ENCODE measurements around the gene MYOD1. TPM values are rescaled to one million over a fixed set of nuclear protein-coding genes. Genes with fewer than 3 reads are reported as not detected.

Gene MYOD1
- total RNA-seq, 2 experiments from 2014 or later = not detected

DNA sequence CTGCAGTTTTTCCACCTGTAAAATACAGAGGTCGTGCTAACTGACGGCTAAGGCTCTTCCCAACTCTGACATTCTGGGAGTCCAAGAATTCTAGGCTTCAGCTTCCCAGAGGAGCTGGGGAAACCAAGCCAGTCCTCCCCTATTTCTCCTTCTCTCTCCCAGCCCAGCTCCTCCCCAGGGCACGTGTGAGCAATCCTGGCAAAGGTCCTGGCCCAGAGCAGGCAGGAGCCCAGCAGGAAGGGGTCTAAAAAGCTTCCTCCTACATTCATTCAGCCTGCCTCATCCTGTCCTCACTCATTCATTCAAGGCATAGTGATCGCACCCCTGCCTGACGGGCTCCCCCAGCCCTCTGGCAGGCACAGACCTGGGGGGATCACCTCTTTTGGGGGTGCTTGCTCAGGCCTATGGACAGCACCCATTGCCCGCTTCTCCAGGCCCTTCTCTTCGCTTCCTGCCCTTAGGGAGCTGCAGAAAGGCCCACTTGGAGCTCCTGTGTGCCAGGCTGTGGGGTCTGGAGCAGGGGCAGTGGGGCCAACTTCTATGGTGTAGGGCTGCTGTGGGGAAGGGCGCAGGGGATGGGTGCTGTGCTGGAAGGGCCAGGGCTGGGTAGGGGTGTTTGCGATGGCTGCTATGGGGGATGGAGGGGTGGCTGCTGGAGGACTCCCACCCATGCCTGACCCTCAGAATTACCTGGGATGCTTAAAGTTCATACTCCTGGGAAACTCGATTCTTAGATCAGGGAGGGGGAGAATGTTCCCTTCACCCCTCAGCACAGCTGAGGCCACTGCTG is 25.0 kb downstream of the MYOD1 start:
- DNase-seq (no peak), ATAC-seq (ENCODE audit: low read depth) (no peak)
- H3K27ac Mint-ChIP-seq = no peak overlapping the region
- H3K36me3 Mint-ChIP-seq = no peaks in the 10 kb centered on the region
- no peaks in the 10 kb centered on the region for H3K4me1 Mint-ChIP-seq
- POLR2A ChIA-PET = no interaction called here
- no peaks in the 10 kb centered on the region for H3K9me3 Mint-ChIP-seq
- H3K4me3 Mint-ChIP-seq = no peak overlapping the region
- H3K27me3 Mint-ChIP-seq = peaks cover 8% of the 10 kb centered on the region

DNA sequence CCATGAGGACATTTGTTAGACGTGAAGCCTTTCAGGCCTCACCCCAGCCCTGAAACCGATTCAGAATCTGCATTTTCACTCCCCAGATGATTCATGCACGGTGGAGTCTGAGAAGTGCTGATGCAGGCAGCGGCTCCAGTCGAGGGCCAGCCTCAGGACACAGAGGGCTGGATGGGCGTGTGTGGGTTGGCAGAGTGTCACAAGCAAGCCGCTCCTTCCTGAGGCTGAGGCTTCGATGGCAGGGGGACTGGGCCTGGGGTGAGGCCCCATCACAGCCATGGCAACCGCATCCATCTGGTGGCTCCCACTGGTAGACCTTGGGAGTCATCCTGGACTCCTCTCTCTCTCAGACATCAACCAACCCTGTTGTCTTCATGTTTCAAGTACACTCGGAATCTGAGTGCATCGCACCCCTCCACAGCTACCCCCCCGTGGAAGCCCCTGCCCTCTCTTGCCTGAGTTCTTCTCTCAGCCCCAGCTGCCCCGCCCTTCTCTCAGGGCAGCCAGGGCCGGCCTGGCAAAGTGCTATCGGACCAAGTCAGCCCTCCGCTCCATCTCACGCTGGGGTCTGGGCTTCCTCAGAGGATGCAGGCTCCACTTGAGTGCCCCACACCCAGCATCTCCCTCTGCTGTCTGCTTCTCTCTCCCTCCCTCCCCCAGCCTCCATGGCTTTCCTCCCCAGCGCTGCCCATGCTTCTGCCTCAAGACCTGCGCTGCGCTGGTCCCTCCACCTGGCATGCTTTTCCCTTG is 25.8 kb downstream of the MYOD1 start:
- DNase-seq = no peak
- POLR2A ChIA-PET = no interaction called here
- no peaks in the 10 kb centered on the region for H3K9me3 Mint-ChIP-seq

DNA sequence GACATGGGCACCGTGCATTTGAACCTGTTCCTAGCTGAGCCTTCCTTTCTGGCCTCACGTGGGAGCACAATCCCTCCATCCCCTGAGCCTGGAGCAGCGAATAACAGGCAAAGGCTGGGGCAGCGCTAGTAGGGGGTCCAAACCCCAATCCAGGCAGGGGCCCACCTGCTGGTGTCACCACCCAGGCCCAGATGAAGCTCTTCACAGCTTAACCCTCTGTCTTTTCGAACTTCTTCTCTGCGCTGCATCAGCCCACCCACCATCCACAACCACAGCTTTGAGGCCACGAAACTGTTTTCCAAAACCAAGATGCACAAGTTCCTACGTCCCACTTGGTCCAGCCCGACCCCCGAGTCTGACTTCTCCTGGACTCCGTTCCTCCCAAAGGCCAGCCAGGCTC is 26.7 kb downstream of the MYOD1 start:
- no peaks in the 10 kb centered on the region for H3K4me1 Mint-ChIP-seq
- H3K4me3 Mint-ChIP-seq = no peak overlapping the region
- no peak for ATAC-seq (ENCODE audit: low read depth)
- H3K36me3 Mint-ChIP-seq = no peaks in the 10 kb centered on the region
- no peak for DNase-seq
- H3K9me3 Mint-ChIP-seq = no peaks in the 10 kb centered on the region
- no peak overlapping the region for H3K27ac Mint-ChIP-seq
- POLR2A ChIA-PET = no interaction called here
- peaks cover 3% of the 10 kb centered on the region for H3K27me3 Mint-ChIP-seq

More for the DNA sequence above, 25.8 kb downstream of the MYOD1 start:
- H3K4me3 Mint-ChIP-seq = no peak overlapping the region
- H3K36me3 Mint-ChIP-seq = no peaks in the 10 kb centered on the region
- ATAC-seq (ENCODE audit: low read depth) = no peak
- peaks cover 7% of the 10 kb centered on the region for H3K27me3 Mint-ChIP-seq
- H3K27ac Mint-ChIP-seq = no peak overlapping the region
- H3K4me1 Mint-ChIP-seq = no peaks in the 10 kb centered on the region

DNA sequence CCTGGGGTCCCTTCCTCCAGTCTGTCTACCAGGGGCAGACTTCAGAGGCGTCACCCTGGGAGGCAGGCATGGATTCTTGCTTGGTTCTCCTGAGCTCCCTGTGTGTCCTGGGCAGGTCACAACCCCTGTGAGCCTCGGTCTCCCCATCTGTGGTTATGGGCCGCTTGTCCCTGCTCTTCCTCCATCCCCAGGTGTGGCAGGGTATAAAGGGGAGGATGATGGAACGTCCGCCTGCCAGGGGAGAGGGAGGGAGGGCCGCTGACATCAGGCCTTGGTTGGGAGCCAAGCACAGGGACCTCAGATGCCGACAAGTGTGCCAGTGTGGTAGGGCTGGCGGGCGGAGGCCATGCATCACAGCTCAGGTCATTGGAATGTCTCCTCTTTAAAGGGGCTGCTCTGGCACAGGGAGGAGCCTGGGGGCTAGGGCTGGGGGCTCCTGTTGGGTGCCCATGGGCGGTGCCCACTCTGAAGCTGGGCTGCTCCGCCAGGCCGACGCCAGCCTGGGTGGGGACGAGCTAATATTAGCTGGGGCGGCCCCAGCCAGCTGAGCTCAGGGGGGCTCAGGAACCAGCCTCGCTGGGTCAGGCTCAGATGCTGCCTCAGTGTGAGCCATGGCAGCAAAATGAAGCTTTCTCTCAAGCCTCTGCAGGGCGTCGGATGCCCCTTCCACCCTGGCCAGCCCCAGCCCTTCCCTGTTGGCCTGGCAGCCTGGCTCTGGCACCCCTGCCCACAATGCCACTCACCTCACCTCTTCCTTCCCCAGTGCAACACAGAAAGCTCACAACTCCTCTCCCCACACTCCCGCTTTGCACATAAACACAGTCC is 28.0 kb downstream of the MYOD1 start:
- H3K36me3 Mint-ChIP-seq = no peaks in the 10 kb centered on the region
- DNase-seq (no peak), ATAC-seq (ENCODE audit: low read depth) (no peak)
- peaks cover 1% of the 10 kb centered on the region for H3K4me1 Mint-ChIP-seq
- no peak overlapping the region for H3K4me3 Mint-ChIP-seq
- H3K9me3 Mint-ChIP-seq = no peaks in the 10 kb centered on the region
- POLR2A ChIA-PET = no interaction called here
- H3K27me3 Mint-ChIP-seq = peaks cover 3% of the 10 kb centered on the region
- H3K27ac Mint-ChIP-seq = no peak overlapping the region

DNA sequence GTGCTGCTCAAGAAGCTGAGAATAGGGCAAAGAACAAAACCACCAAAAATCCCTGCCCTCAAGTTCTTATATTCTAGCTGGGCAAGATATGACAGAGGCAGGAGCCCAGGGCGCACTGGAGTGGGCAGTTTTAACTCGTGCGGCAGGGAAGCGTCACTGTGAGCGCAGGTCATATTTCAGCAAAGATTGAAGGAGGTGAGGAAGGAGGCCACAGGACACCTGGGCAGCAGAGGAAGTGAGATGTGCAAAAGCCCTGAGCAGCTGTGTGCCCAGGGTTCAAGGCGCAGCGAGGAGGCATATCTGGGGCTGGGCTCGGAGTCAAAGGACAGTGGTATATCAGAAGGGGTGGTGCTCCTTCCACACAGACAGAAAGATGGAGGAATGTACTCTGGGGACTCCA is 28.7 kb downstream of the MYOD1 start:
- Mint-ChIP-seq H3K9me3 (no peaks in the 10 kb centered on the region), H3K36me3 (no peaks in the 10 kb centered on the region), H3K4me3 (no peak overlapping the region), H3K27ac (no peak overlapping the region), H3K4me1 (peaks cover 1% of the 10 kb centered on the region), H3K27me3 (peaks cover 3% of the 10 kb centered on the region)
- POLR2A ChIA-PET = no interaction called here
- DNase-seq = no peak
- no peak for ATAC-seq (ENCODE audit: low read depth)

DNA sequence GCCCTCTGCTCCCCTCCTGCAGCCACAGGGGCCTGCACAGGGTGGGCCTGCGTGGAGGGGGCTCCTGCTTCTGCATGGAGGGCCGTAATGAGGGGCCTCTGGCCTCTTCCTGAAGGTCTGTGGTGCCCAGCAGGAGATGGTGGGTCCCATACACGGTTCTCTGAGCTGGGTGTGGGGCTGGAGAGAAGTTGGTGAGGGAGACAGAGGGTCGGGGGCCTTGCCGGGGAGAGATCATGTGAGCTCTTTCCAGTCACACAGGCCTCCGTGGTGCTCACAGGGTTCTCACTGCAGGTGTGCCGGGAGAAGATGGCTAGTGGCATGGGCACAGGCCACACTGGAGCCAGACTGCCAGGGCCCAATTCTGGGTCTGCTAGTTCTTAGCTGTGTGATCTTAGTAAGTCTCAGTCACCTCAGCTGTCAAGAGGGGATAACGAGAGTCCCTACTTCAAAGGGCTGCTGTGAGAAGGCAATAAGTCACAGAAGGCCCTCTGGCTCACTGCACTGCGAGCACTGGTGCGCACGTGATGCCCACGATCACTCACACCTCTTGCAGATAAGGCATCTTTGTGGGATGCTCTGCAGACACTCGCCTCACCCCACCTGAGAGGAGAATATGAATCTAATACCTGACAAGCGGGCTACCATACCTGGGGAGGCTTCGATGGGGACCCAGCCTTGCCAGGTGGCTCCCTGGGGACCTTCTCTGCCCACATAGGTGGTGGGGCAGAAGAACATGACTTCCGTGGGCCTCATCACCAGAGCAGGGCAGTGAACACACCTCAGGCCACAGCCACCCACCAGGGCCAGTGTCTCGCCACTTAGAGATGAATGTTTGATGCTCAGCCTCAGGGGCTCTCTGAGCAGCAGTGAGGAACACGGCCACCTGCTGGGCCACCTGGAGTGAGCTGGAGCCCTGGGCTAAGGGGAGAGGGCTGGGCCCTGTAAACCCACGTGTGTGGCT is 29.7 kb downstream of the MYOD1 start:
- POLR2A ChIA-PET = no interaction called here
- peaks cover 1% of the 10 kb centered on the region for H3K4me1 Mint-ChIP-seq
- H3K36me3 Mint-ChIP-seq = no peaks in the 10 kb centered on the region
- H3K9me3 Mint-ChIP-seq = no peaks in the 10 kb centered on the region
- H3K27me3 Mint-ChIP-seq = peaks cover 3% of the 10 kb centered on the region
- no peak overlapping the region for H3K4me3 Mint-ChIP-seq
- ATAC-seq (ENCODE audit: low read depth) = no peak
- no peak for DNase-seq
- H3K27ac Mint-ChIP-seq = no peak overlapping the region

DNA sequence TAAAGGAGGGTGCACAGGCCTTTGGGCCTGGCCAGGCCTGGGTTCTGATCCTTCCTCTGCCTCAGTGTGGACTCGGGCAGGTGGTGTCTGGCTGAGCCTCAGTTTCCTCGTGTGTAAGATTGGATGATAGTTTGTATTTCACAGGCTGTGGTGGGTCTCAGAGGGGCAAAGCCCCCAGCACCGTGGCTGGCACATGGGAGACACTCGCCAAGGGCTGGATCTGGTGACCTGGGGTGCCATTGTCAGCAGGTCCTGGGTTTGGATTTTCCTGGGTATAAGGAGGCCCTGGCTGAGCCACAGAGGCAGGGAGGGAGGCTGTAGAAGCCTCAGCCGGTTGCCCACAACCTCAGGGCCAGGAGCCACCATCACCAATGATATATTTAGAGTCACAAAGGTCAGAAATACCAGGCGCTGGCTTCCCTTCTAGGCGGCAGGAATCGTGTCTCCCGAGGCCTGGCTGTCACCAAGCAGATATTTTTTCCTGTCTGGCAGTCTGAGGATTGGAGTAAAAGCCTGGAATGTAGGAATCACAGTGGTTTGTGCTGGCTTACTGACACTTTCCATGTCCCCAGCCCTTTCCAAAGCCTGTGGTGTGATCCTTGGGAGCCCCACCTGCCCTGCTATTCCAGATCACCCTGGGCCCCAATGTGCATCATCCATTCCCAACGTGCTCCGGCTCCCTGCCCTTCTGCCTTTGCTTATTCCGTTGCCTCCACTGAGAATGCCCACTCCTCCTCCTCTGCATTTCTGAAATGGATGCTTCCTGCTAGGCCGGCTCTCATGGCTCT is 30.8 kb downstream of the MYOD1 start:
- no peaks in the 10 kb centered on the region for H3K9me3 Mint-ChIP-seq
- no peaks in the 10 kb centered on the region for H3K36me3 Mint-ChIP-seq
- H3K27ac Mint-ChIP-seq = no peak overlapping the region
- peak; percentile 4 for DNase-seq
- POLR2A ChIA-PET = no interaction called here
- ATAC-seq (ENCODE audit: low read depth) = no peak
- no peaks in the 10 kb centered on the region for H3K27me3 Mint-ChIP-seq
- no peak overlapping the region for H3K4me3 Mint-ChIP-seq
- peaks cover 1% of the 10 kb centered on the region for H3K4me1 Mint-ChIP-seq

DNA sequence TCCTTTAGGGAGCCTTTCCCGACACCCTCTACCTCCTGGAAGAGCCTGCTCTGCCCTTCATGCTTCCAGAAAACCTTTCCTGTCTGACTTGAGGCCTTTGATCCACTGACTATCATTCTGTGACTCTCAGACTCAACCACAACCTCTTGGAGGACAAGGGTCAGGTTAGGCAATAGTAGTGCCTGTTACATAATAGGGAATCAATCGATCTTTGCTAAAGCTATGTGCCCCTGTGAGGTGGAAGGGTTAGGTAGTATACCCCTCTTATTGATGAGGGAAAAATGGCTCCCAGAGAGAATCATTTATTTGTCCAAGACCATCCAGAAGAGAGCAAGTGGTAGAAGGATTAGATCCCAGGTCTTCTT is 31.4 kb downstream of the MYOD1 start:
- Mint-ChIP-seq H3K27ac (no peak overlapping the region), H3K4me3 (no peak overlapping the region), H3K27me3 (no peaks in the 10 kb centered on the region), H3K9me3 (no peaks in the 10 kb centered on the region), H3K36me3 (no peaks in the 10 kb centered on the region), H3K4me1 (peaks cover 1% of the 10 kb centered on the region)
- no peak for DNase-seq
- POLR2A ChIA-PET = no interaction called here
- no peak for ATAC-seq (ENCODE audit: low read depth)

DNA sequence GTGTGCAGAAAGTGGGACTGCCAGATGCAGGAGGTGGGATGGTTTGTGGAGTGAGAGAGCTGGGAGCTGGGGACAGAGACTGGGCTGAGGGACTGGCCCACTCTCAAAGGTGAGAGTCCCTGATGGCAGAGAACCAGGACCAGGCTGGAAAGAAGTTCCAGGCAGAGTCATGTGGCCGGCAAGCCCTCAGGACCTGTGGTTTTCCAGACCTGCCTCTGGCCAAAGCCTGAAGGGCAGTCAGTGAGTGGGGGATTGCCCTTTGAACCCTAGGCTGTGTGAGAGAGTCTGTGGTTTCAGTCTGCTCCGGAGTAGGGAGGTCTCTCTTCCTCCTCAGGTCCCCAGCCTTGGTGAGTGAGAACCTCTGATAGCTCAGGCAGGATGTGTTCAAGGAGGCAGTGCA is 32.2 kb downstream of the MYOD1 start:
- no peaks in the 10 kb centered on the region for H3K36me3 Mint-ChIP-seq
- ATAC-seq (ENCODE audit: low read depth) (no peak), DNase-seq (no peak)
- H3K4me3 Mint-ChIP-seq = no peak overlapping the region
- no peaks in the 10 kb centered on the region for H3K9me3 Mint-ChIP-seq
- H3K27me3 Mint-ChIP-seq = peaks cover 3% of the 10 kb centered on the region
- POLR2A ChIA-PET = no interaction called here
- no peak overlapping the region for H3K27ac Mint-ChIP-seq
- peaks cover 1% of the 10 kb centered on the region for H3K4me1 Mint-ChIP-seq

DNA sequence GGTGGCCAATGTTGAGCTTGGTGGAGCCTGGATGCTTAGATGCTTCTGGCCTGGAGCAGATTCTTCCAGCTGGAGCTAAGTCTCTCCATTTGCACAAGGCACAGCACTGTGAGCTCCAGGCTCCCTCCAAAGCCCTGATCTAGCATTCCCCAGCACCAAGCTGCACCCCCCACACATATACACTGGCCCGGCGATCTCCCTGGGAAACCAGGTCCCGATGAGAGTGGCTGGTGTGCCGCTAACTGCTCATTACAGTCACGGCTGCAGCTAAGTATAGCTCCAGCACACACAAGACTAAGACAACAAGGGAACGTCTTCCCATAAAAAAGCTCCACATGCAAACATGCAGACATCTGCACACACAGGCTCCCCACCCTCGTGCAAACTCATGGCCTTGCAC is 32.8 kb downstream of the MYOD1 start:
- peaks cover 1% of the 10 kb centered on the region for H3K4me1 Mint-ChIP-seq
- ATAC-seq (ENCODE audit: low read depth) (no peak), DNase-seq (no peak)
- H3K4me3 Mint-ChIP-seq = no peak overlapping the region
- peaks cover 3% of the 10 kb centered on the region for H3K27me3 Mint-ChIP-seq
- POLR2A ChIA-PET = no interaction called here
- H3K27ac Mint-ChIP-seq = no peak overlapping the region
- H3K36me3 Mint-ChIP-seq = no peaks in the 10 kb centered on the region
- no peaks in the 10 kb centered on the region for H3K9me3 Mint-ChIP-seq

DNA sequence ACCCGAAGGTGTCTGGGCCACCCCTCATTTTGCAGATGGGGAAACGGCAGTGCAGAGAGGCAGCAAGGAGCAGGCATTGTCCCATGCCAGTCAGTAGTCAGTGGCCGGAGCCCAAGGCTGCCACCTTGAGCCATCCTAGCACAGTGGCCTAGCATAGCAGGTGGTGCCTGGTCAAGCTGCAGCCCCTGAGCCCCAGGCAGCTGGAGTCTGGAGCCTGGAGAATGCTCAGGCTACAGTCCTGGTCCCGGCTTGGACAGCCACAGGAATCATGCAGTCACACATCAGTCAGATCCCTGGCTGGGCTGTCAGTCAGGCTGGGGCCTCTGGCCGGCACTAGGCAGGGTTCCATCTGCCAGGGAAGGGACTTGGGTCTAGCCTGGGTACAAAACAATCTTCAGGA is 33.8 kb downstream of the MYOD1 start:
- no peak for DNase-seq
- POLR2A ChIA-PET = no interaction called here
- Mint-ChIP-seq H3K4me1 (peaks cover 1% of the 10 kb centered on the region), H3K9me3 (no peaks in the 10 kb centered on the region), H3K27me3 (peaks cover 3% of the 10 kb centered on the region), H3K4me3 (no peak overlapping the region), H3K27ac (no peak overlapping the region), H3K36me3 (no peaks in the 10 kb centered on the region)
- no peak for ATAC-seq (ENCODE audit: low read depth)

DNA sequence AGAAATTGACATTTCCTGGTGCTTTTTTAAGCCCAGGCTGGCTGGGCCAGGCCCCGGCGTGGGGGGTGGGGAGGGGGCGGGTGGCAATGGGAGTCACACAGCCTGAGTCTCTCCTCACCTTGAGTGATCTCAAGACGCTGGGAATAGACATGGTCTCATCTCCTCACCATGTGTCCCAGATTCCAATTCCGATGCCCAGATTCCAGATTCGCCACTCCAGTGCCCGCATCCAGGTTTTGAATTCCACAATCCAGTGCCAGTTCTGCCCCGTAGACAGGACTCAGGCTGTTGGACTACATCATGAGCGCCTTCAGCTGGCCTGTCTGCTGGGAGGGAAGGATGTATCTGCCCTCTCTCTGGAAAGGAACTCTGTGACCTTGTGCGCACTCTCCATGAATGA is 34.3 kb downstream of the MYOD1 start:
- H3K27ac Mint-ChIP-seq = no peak overlapping the region
- H3K36me3 Mint-ChIP-seq = no peaks in the 10 kb centered on the region
- no peak overlapping the region for H3K4me3 Mint-ChIP-seq
- H3K9me3 Mint-ChIP-seq = no peaks in the 10 kb centered on the region
- POLR2A ChIA-PET = no interaction called here
- DNase-seq (no peak), ATAC-seq (ENCODE audit: low read depth) (no peak)
- H3K4me1 Mint-ChIP-seq = peaks cover 1% of the 10 kb centered on the region
- H3K27me3 Mint-ChIP-seq = peaks cover 3% of the 10 kb centered on the region
